ENCODE data around the gene DBH.

DBH gene

GRCh38 chr9:133703591-133704399, 67.6 kb downstream of the DBH start:
- DNase-seq, result peak; percentile 79

GRCh38 chr9:133704711-133705181, 68.6 kb downstream of the DBH start:
- no peak for DNase-seq

GRCh38 chr9:133705576-133705975, 69.4 kb downstream of the DBH start:
- no peak for DNase-seq

GRCh38 chr9:133706307-133707050, 70.3 kb downstream of the DBH start:
- DNase-seq, result no peak

GRCh38 chr9:133707065-133707762, 71.1 kb downstream of the DBH start:
- peak; percentile 42 for DNase-seq

- no peak for DNase-seq
Observed at GRCh38 chr9:133707763-133708245, 71.6 kb downstream of the DBH start.

- no peak for DNase-seq
Observed at GRCh38 chr9:133708246-133709014, 72.3 kb downstream of the DBH start.

All from NCI-H510A treated with DMSO at 0.1 percent for 48 hours (cell line).